ENCODE results near the gene EFHC1.

DNA sequence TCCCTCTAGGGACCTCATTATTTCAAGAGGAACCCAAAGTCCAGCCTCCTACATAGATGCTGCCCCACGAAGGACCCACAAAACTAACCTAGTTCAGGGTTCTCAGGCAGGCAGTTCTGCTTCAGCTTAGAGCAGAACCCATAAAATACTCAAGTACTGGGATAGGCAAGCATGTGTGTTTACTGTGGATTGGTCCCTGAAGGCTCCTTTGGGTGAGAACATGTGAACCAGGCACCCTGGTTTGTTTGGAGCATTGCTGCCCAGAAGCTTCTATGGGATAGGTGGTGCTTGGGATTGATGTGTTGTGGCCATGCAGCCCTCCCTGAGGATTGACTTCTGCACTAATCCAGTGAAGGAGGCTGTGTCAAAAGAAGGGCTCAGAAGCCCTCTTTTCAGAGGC lies 14.9 kb upstream of the EFHC1 start:
- TF ChIP-seq POLR2A (IDR thresholded peaks at IDR 0.05) (no peak), CTCF (IDR thresholded peaks at IDR 0.05) (no peak)
